ENCODE data around the gene WASF3.

- TF ChIP-seq BCLAF1 (IDR thresholded peaks at IDR 0.05) = no peak
- peak; percentile 83; the same call in 1 of the 2 replicates for TF ChIP-seq ZBTB33 (CRISPR knock-in tag; IDR thresholded peaks at IDR 0.05)
- TF ChIP-seq ZNF318 (CRISPR knock-in tag; IDR thresholded peaks at IDR 0.05) = no peak
- no peak for TF ChIP-seq FOSL1 (CRISPR knock-in tag; IDR thresholded peaks at IDR 0.05; ENCODE audit: borderline replicate concordance)
- no peak for TF ChIP-seq EZH2 (conservative IDR thresholded peaks at IDR 0.05; ENCODE audit: low read depth, low read length)
- no peak for TF ChIP-seq TEAD3 (CRISPR knock-in tag; optimal IDR thresholded peaks at IDR 0.05; ENCODE audit: borderline replicate concordance)
- TF ChIP-seq FOXA3 (CRISPR knock-in tag; IDR thresholded peaks at IDR 0.05) = no peak
- TF ChIP-seq SUZ12 (IDR thresholded peaks at IDR 0.05; ENCODE audit: low read depth, low read length) = no peak
- no peak for TF ChIP-seq ZNF572 (CRISPR knock-in tag; IDR thresholded peaks at IDR 0.05)
These were observed 71.9 kb downstream of the WASF3 start for GRCh38 chr13:26629260-26629825.

Data from HepG2 (cell line).